PC-9 (cell line): Measurements from ENCODE around the gene TAF4. TPM values are rescaled to one million over a fixed set of nuclear protein-coding genes. Genes with fewer than 3 reads are reported as not detected.

Experiments
- BruUV-seq: library from RNA; stranded (reverse); fragments of 400-500 nt; replicated peaks from 2 replicates; lab custom pipeline; 2021; lab: Mats Ljungman, UMichigan
- CTCF ChIA-PET: fragments of 300-600 bp; sonication (Branson Sonifier 250); formaldehyde crosslinking; loops from one replicate; lab custom pipeline; 2022; ENCODE audit warnings: antibody characterized with exemption; lab: Charles Lee
- POLR2A ChIA-PET: fragments of 300-600 bp; sonication (Branson Sonifier 250); formaldehyde crosslinking; loops from one replicate; lab custom pipeline; 2022; ENCODE audit warnings: antibody characterized with exemption; ENCODE audit not compliant: unreplicated experiment; lab: Charles Lee
- DNase-seq, 2 experiments: peaks; one replicate each; pipeline versions ENCODE4 v3.0.0 to v3.0.0-alpha.2; 2015 to 2022; ENCODE audit warnings: mixed read lengths in 1 of 2
- H2AFZ ChIP-seq: fragments of 200-600 bp; sonication (generic); 2 replicates; pipeline ENCODE4 v1.8.1; 2017; ENCODE audit warnings: antibody characterized with exemption
- H3F3A ChIP-seq: fragments of 200-600 bp; sonication (generic); 2 replicates; pipeline ENCODE4 v1.8.1; 2017; ENCODE audit warnings: antibody characterized with exemption, mild to moderate bottlenecking, low read depth; ENCODE audit not compliant: insufficient read depth
- H3K27ac ChIP-seq: fragments of 200-600 bp; sonication (generic); 2 replicates; pipeline ENCODE4 v1.6.1; 2016; ENCODE audit warnings: mixed run types
- H3K27me3 ChIP-seq: fragments of 200-600 bp; sonication (generic); 2 replicates; pipeline ENCODE4 v1.6.1; 2016; ENCODE audit warnings: low read depth, mixed run types; ENCODE audit not compliant: insufficient read depth
- H3K36me3 ChIP-seq: fragments of 200-600 bp; sonication (generic); 2 replicates; pipeline ENCODE4 v1.6.1; 2016; ENCODE audit warnings: low read depth, mixed run types
- H3K4me1 ChIP-seq: fragments of 200-600 bp; sonication (generic); replicated peaks from 2 replicates; pipeline ENCODE4 v1.6.1; 2016; ENCODE audit warnings: mixed run types; ENCODE audit not compliant: insufficient read depth
- H3K4me2 ChIP-seq: fragments of 200-600 bp; sonication (generic); 2 replicates; pipeline ENCODE4 v1.6.1; 2017; ENCODE audit warnings: mixed run types
- H3K4me3 ChIP-seq: fragments of 200-600 bp; sonication (generic); 2 replicates; pipeline ENCODE4 v1.6.1; 2016; ENCODE audit warnings: mixed run types
- H3K79me2 ChIP-seq: fragments of 200-600 bp; sonication (generic); 2 replicates; pipeline ENCODE4 v1.6.1; 2017; ENCODE audit warnings: low read depth, mixed run types
- H3K9me2 ChIP-seq: fragments of 200-600 bp; sonication (generic); 2 replicates; pipeline ENCODE4 v1.8.1; 2017; ENCODE audit warnings: mild to moderate bottlenecking; ENCODE audit not compliant: insufficient read depth
- H3K9me3 ChIP-seq: fragments of 200-600 bp; sonication (generic); 2 replicates; pipeline ENCODE4 v1.8.1; 2016; ENCODE audit warnings: low read depth; ENCODE audit not compliant: insufficient read depth
- H4K20me1 ChIP-seq: fragments of 200-600 bp; sonication (generic); 2 replicates; pipeline ENCODE4 v1.8.1; 2017; ENCODE audit not compliant: insufficient read depth
- EZH2 ChIP-seq: fragments of 200-600 bp; sonication (generic); IDR thresholded peaks from 2 replicates; pipeline ENCODE4 v1.8.0; 2017; ENCODE audit warnings: antibody characterized with exemption, low read depth
- intact Hi-C: fragments of 100-400 bp; cut with micrococcal nuclease; formaldehyde crosslinking; loops from one replicate; pipeline ENCODE4 v1.10.0; 2022; ENCODE audit not compliant: unreplicated experiment
- total RNA-seq: library from RNA; stranded (reverse); gene quantifications from 2 replicates; pipeline ENCODE4 v1.2.3, GENCODE V29; 2021
- TF ChIP-seq, protein P1 (sequence below): fragments of 200-600 bp; sonication (generic); conservative IDR thresholded peaks from 2 replicates; pipeline ENCODE4 v1.6.1; 2017; ENCODE audit warnings: mixed run types, antibody characterized with exemption, mild to moderate bottlenecking, moderate library complexity

The TAF4 gene
- total RNA-seq, 1 experiment from 2014 or later: 32.5 TPM

DNA sequence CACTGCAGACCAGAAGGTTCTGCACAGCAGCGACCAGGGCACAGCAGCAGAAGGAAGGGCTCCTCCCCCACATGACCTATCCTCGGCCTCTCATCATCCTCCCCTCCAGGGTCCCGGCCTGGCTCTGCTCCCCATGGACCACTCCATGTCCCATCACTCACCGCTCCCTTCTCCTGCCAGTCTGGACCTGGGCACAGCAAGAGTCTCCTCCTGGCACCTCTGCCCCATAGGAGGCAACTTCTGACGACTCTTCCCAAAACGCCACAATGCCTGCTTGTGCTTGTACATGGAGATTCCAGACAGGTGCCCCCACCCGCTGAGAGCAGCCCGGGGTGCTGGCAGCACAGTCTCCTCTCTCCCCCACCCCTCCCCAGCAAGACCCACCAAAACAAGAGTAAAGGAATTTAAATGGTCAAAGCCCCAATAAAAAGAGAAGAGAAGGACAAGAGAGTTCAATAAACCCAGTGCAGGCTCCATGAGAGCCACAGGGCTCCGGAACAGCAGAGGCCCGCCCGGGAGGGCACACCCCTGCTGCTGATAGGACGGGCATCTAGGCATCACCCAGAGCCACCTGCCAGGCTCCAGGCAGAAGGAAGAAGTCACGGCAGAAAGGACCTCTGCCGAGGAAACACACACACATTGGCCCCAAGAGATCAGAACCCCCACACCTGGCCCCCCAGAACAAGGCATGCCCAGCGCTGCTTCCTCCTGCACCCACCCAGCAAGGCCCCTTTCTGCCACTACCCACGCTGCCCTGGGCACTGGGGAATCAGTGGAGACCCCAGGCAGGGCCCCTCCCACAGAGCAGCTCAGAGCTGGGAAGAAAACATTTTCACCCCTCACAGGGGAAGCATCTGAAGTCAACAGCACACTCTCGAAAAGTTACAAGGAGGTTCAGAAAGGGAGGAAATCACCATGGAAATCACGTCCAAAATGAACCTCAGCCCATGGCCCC is 15.2 kb downstream of the TAF4 start:
- Histone ChIP-seq H3K9me2 (no peaks in the 10 kb centered on the region), H3K4me3 (no peak overlapping the region), H2AFZ (no peak overlapping the region), H3K9me3 (no peaks in the 10 kb centered on the region), H3F3A (no peaks in the 10 kb centered on the region), H3K36me3 (no peaks in the 10 kb centered on the region), H3K27me3 (no peaks in the 10 kb centered on the region), H3K4me1 (no peaks in the 10 kb centered on the region), H3K27ac (no peak overlapping the region), H3K4me2 (no peak overlapping the region), H3K79me2 (peaks cover 85% of the 10 kb centered on the region), H4K20me1 (peaks cover 60% of the 10 kb centered on the region)
- TF ChIP-seq, protein P1, sequence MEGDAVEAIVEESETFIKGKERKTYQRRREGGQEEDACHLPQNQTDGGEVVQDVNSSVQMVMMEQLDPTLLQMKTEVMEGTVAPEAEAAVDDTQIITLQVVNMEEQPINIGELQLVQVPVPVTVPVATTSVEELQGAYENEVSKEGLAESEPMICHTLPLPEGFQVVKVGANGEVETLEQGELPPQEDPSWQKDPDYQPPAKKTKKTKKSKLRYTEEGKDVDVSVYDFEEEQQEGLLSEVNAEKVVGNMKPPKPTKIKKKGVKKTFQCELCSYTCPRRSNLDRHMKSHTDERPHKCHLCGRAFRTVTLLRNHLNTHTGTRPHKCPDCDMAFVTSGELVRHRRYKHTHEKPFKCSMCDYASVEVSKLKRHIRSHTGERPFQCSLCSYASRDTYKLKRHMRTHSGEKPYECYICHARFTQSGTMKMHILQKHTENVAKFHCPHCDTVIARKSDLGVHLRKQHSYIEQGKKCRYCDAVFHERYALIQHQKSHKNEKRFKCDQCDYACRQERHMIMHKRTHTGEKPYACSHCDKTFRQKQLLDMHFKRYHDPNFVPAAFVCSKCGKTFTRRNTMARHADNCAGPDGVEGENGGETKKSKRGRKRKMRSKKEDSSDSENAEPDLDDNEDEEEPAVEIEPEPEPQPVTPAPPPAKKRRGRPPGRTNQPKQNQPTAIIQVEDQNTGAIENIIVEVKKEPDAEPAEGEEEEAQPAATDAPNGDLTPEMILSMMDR: no peak
- no peak for TF ChIP-seq EZH2
- POLR2A ChIA-PET: no interaction called here
- intact Hi-C loops: no loop called here
- CTCF ChIA-PET: no interaction called here
- no TSS peak for BruUV-seq
- no peak for DNase-seq

DNA sequence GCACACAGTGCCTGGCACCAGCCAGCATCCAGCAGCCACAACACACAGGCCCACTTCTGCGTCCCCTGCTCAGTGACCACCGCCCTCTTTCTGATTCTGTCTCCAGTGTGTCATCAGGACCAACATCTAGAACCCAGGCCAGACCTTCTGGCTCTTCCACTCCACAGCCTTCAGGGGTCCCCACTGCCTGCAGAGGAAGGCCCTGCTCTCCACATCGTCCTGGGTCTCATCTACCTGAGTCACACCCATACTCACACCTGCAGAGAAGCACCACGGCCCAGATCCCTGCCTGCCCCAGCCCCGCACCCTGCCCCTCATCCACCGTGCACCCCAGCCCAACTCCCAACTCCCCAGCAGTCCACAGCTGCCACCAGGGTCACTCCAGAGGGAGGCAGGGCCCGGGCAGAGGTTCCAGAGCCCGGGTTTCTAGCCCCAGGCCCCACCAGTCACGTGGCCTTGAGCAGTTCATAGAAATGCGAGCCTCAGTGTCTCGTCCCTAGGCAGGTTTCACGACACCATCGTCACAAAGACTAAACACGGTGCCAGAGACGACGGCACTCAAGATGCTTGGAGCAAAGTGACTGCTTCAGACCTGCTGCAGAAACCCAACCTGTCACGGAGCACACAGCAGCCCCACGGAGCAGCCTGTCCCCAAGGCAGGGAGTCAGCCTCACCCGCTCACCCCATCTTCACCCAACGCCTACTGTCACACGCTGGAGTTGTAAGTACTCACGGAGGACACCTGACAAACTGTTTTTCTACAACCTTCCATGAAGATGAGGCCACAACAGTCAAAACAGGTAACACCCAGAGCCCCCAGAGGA is 16.1 kb downstream of the TAF4 start:
- no peaks in the 10 kb centered on the region for H3K4me1 ChIP-seq
- intact Hi-C loops: no loop called here
- ChIA-PET POLR2A (no interaction called here), CTCF (no interaction called here)
- no peaks in the 10 kb centered on the region for H3K27me3 ChIP-seq
- H3K27ac ChIP-seq: no peak overlapping the region
- no peak overlapping the region for H3K4me3 ChIP-seq
- no peaks in the 10 kb centered on the region for H3K9me2 ChIP-seq
- peaks cover 60% of the 10 kb centered on the region for H4K20me1 ChIP-seq
- no peak overlapping the region for H2AFZ ChIP-seq
- H3F3A ChIP-seq: no peaks in the 10 kb centered on the region
- H3K36me3 ChIP-seq: no peaks in the 10 kb centered on the region
- H3K4me2 ChIP-seq: no peak overlapping the region
- no peaks in the 10 kb centered on the region for H3K9me3 ChIP-seq
- peaks cover 87% of the 10 kb centered on the region for H3K79me2 ChIP-seq
- TF ChIP-seq, protein P1: no peak
- no peak for TF ChIP-seq EZH2
- DNase-seq: no peak
- no TSS peak for BruUV-seq

DNA sequence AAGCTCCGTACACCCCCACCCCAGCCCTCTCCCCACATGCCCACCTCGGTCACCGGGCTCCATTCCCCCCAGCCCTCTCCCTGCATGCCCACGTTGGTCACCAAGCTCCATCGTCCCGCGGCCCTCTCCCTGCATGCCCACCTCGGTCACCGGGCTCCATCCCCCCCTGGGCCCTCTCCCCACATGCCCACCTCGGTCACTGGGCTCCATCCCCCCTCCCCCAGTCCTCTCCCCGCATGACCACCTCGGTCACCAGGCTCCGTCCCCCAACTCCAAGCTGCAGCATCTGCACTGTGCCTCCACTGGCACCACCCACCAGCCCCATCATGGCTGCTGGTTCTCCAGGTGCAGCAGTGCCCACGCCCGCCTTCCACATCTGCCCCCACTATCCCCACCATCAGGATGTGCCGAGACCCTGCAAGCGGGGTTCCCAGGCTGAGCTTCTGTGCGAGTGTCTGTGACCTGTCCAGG is 16.8 kb downstream of the TAF4 start:
- Histone ChIP-seq H2AFZ (no peak overlapping the region), H3K9me2 (no peaks in the 10 kb centered on the region), H3K27ac (no peak overlapping the region), H3K4me2 (no peak overlapping the region), H3K9me3 (no peaks in the 10 kb centered on the region), H3F3A (no peaks in the 10 kb centered on the region), H3K4me1 (no peaks in the 10 kb centered on the region), H4K20me1 (peaks cover 60% of the 10 kb centered on the region), H3K27me3 (no peaks in the 10 kb centered on the region), H3K79me2 (peaks cover 87% of the 10 kb centered on the region), H3K4me3 (no peak overlapping the region), H3K36me3 (no peaks in the 10 kb centered on the region)
- POLR2A ChIA-PET: no interaction called here
- no peak for DNase-seq
- BruUV-seq: no TSS peak
- no peak for TF ChIP-seq EZH2
- TF ChIP-seq, protein P1: no peak
- CTCF ChIA-PET: no interaction called here
- intact Hi-C loops: no loop called here
